ENCODE measurements around the gene SCYGR6. TPM values are rescaled to one million over a fixed set of nuclear protein-coding genes. Genes with fewer than 3 reads are reported as not detected.
"Not testable (repeated sequence)": the region's sequence is repeated elsewhere in the genome, so short reads cannot be mapped to it uniquely, and the experiment has no call there.

Gene SCYGR6, protein sequence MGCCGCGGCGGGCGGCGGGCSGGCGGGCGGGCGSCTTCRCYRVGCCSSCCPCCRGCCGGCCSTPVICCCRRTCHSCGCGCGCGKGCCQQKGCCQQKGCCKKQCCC
- total RNA-seq (2014; rRNA removed; shearing (Covaris generic)) = not detected in 2 replicates

DNA sequence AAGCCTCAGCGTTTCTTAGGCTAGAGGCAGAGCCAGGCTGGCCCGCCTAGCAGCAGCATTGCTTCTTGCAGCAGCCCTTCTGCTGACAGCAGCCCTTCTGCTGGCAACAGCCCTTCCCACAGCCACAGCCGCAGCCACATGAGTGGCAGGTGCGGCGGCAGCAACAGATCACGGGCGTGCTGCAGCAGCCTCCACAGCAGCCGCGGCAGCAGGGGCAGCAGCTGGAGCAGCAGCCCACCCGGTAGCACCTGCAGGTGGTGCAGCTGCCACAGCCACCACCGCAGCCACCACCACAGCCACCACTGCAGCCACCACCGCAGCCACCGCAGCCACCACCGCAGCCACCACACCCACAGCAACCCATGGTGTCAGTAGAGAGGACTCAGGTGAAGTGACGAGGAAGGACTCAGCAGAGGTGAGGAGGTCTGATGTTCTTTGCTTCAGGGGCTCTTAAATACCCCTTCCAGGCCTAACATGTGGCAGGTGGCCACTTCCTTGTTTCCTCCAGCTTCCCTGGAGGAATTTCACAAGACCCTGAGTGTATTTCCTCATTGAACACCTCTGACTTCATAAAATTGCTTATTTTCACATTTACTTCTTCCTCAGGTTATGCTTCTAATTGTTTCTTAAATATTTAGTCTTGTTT, at the start of gene SCYGR6:
Gene SCYGR6, minus strand, starts transcription at position 364 of the 646 bp plus-strand sequence. Its CDS starts 0 bp downstream, at position 364.
- DNase-seq (ENCODE audit: low read depth) = no peak

DNA sequence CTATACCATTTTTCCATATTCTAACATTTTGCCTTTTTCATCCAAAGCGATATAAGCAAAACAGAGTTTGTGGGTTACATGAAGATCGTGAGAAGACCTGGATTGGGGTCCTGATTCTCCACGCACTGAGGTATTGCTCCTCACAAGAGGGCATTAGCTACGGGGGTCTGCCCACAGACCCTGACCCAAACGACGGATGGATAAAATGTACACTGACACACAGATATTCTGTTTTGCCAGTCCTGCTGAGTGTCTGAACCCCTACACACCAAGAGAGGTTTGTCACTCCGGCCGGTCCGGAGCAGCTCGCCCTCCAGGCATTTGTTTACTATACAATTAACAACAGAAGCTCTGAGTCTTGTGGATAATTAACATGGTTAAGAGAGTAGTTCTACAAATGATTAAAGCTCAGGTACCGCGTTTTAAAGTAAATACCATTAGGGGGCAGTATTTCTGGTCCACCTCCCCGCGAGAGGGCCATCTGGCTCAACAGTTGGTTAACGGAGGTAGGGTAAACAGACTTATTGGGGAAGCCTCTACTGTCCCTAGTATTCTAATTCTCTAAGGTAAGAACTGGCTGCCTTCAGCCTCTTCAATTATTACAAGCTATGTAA, 49.6 kb upstream of the SCYGR6 start:
- DNase-seq (ENCODE audit: low read depth) = peak; percentile 18

DNA sequence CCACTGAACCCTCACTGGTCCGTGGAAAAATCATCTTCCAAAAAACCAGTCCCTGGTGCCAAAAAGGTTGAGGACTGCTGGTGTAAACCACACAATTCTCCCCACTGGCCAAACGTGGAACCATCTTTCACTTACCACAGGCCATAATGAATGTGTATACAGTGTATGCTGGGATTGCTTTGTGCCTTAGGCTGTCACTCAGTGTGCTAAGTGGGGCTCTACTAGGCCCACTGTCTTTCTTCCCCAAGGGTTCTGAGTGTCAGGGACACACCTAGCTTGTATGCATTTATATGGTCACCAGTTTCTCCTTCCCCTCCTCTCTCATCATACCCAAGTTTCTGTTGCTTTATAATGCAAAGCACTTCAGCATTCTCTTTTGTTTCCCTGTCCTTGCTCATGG, 48.4 kb upstream of the SCYGR6 start:
- DNase-seq (ENCODE audit: low read depth) = no peak

- DNase-seq (ENCODE audit: low read depth) = no peak
These were observed 47.7 kb upstream of the SCYGR6 start for GRCh38 chr2:227772197-227772661.

GRCh38 chr2:227767830-227768229, 43.3 kb upstream of the SCYGR6 start:
- no peak for DNase-seq (ENCODE audit: low read depth)

- DNase-seq (ENCODE audit: low read depth) = peak; percentile 70
These were observed 41.9 kb upstream of the SCYGR6 start for GRCh38 chr2:227766373-227766883.

DNA sequence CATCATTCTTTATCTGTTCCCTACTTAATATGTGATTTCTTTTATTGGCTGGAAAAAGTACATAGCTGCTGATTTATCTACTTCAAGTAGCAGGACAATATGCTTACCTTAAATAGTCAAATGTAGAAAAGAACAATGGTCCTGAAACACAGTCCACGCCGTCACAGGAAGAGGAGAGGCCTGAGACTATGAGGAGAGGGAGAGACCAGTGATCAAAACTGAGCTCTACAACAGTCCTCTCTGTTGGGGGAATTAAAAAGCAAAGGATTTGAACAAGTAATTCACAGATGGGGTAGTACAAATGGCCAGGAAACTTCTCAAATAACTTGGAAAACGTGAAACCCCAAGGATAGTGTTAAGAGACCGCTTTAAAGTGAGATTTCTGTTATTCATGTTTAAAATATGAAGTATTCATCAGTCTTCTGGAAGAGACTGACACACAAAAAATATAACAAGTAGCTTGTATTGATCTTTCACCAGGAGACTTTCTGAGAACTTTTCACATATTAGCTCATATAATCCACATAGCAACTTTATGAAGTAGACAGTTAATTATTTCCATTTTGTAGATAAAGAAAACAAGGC, 41.3 kb upstream of the SCYGR6 start:
- DNase-seq (ENCODE audit: low read depth) = no peak

GRCh38 chr2:227761740-227762476, 37.4 kb upstream of the SCYGR6 start:
- DNase-seq (ENCODE audit: low read depth) = no peak

GRCh38 chr2:227759411-227760118, 35.0 kb upstream of the SCYGR6 start:
- DNase-seq (ENCODE audit: low read depth) = peak; percentile 48

DNA sequence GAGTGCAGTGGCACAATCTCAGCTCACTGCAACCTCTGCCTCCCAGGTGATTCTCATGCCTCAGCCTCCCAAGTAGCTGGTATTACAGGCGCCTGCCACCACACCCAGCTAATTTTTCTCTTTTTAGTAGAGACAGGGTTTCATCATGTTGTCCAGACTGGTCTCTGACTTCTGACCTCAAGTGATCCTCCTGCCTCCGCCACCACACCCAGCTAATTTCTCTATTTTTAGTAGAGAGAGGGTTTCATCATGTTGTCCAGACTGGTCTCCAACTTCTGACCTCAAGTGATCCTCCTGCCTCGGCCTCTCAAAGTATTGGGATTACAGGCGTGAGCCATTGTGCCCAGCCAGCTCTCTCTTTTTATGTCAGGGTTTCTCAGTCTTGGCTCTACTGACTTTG, 31.7 kb upstream of the SCYGR6 start:
- DNase-seq (ENCODE audit: low read depth) = not testable (repeated sequence)

DNA sequence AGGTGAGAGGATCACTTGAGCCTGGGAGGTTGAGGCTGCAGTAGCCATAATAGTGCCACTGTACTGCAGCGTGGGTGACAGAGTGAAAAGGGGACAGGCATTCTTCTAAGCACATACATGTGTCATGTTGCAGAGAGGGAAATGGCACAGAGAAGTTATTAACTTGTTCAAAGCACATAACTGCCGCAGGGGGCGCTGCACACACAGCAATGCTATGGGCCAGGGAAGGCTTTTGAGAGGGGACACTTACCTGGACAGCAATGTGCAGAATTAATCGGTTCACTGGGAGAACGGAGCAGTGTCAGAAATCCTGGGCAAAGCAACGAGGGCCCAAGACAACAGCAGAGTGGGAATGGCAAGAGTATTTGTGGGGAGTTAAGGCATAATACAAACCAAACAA, 23.5 kb upstream of the SCYGR6 start:
- DNase-seq (ENCODE audit: low read depth) = no peak

DNA sequence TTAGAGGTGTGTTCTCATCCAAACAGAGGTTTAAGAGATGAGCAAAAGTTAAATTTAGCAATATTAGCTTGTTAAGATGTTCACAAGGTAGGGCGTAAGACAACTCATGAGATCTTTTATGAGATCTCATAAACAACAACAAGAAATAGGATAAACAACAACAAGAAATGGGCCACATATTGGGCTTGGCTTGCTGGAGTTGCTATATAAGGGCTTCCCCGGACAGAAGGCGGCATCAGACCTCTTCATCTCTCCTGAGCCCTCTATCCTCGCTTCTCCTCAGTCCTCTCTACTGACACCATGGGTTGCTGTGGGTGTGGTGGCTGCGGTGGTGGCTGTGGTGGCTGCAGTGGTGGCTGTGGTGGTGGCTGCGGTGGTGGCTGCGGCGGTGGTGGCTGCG, 21.0 kb upstream of the SCYGR6 start, which contains the start of gene SCYGR8:
Gene SCYGR8, plus strand, starts transcription at position 301 of the 400 bp plus-strand sequence. Its CDS starts 0 bp downstream, at position 301.
- DNase-seq (ENCODE audit: low read depth) = no peak

DNA sequence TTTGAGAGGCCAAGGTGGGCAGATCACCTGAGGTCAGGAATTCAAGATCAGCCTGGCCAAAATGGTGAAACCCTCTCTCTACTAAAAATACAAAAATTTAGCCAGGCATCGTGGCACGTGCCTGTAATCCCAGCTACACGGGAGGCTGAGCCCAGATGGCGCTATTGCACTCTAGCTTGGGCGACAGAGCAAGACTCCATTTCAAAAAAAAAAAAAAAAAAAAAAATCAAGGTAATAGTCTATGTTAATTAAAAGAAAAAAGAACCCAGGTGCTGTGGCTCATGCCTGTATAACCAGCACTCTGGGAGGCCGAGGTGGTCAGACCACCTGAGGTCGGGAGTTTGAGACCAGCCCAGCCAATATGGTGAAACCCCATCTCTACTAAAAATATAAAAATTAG, 16.1 kb upstream of the SCYGR6 start:
- DNase-seq (ENCODE audit: low read depth) = peak; percentile 20

GRCh38 chr2:227739351-227739750, 14.8 kb upstream of the SCYGR6 start:
- no peak for DNase-seq (ENCODE audit: low read depth)

DNA sequence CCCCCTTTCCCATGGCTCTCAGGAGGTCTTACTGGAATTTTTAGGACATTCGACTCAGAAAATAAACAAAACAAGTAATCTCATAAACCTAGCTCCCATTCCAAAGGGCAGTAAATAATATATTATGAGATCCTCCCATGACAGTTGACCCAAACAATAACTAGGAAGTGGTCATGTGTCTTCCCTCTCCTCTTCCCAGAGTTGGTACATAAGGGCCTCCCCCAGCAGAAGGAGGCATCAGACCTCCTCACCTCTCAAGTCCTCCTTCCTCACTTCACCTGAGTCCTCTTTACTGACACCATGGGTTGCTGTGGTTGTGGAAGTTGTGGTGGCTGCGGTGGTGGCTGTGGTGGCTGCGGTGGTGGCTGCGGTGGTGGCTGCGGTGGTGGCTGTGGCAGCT, 3.5 kb upstream of the SCYGR6 start, which contains the start of gene SCYGR7:
Gene SCYGR7, plus strand, starts transcription at position 301 of the 400 bp plus-strand sequence. Its CDS starts 0 bp downstream, at position 301.
- DNase-seq (ENCODE audit: low read depth) = no peak

GRCh38 chr2:227722821-227723220, 1.7 kb downstream of the SCYGR6 start:
- not testable (repeated sequence) for DNase-seq (ENCODE audit: low read depth)

- DNase-seq (ENCODE audit: low read depth) = no peak
These were observed 3.9 kb downstream of the SCYGR6 start for GRCh38 chr2:227720680-227721079.

DNA sequence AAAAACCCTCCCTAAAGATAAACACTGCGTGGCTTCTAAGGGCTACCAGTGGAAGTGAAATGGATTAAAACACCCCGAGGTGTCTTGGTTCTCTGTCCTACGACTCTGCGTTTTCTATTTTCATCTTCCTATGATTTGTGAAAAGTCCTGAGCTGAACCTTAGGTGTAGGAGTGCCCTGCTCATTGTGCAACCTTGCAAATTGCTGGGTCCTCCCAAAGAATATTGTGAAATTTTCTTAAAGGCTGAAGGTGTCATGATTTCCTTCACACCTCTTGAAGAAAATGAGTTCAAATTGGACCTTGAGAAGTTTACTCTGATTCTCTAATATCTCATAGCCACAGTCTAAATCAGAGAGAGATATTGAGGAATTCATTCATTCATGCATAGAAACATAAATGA, 4.9 kb downstream of the SCYGR6 start:
- DNase-seq (ENCODE audit: low read depth) = no peak

- peak; percentile 77 for DNase-seq (ENCODE audit: low read depth)
These were observed 6.6 kb downstream of the SCYGR6 start, which contains the start of gene SLC19A3 for GRCh38 chr2:227717687-227718567. Gene SLC19A3, minus strand, starts transcription at chr2:227718028. Its CDS starts 15,710 bp downstream, at chr2:227702318.

GRCh38 chr2:227716501-227716900, 8.1 kb downstream of the SCYGR6 start:
- no peak for DNase-seq (ENCODE audit: low read depth)
